ENCODE results near the gene BCL2A1.

Gene BCL2A1

DNA sequence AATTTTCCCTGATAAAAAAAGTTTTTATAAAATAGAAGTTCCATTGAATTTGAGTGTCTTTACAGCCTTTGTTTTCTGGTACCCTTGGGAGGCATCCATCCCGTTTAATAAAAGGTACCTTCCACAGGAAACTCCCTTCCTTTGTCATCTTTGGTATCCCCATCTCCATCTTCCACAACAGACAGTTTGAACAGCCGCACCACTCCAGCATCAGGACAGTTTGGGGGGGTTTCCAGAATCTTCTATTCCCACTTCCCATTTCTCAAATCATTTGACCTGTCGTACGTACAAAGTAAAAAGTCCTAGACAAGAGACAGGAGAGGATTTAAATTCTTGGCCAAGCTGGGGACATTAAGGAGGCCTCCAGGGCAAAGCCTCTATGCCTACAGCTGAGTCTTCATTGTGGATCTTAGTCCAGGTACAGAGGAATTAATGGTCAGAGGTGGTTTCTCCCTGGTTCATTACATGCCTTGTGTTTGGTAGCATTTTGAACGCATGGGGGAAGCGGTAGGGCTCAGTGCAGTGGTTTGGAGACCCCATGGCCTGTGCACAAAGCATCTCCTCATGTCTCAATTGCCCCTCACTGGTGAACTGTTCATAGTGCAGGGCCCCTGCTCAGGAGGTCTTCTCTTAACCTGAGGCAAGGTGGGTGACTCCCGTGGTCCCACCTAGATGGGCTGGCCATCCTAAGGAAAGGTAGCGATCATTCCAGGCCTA, 19.4 kb upstream of the BCL2A1 start:
- no peak for DNase-seq
- intact Hi-C loops (cut with DNase I), result loop anchor here (5.0 kb wide), 2 partner anchors 138 to 608 kb away; no protein-coding TSS in a partner anchor

DNA sequence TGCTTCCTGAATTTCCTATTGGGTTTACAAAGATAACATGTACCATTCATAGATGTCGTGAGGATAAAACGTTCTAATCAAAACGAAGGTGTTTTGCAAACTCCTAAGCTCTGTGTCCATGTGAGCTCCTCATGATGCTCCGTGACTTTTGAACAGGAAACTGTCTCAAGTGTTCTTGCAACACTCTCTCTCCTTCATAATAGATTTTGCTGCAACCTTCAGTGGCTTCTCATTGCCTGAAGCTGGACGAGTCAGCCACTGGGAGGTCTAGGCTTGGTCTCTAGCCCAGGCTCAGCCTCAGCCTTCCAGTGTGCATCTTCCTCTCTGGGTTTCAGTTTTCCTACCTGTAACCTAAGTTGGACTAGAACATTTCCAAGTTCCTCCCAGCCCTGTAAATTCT, 18.7 kb upstream of the BCL2A1 start:
- intact Hi-C loops (cut with DNase I), result loop anchor here (5.0 kb wide), 2 partner anchors 137 to 607 kb away; no protein-coding TSS in a partner anchor
- no peak for DNase-seq

GRCh38 chr15:79989183-79989582, 18.2 kb upstream of the BCL2A1 start:
- intact Hi-C loops (cut with DNase I), result no loop called here
- no peak for DNase-seq

DNA sequence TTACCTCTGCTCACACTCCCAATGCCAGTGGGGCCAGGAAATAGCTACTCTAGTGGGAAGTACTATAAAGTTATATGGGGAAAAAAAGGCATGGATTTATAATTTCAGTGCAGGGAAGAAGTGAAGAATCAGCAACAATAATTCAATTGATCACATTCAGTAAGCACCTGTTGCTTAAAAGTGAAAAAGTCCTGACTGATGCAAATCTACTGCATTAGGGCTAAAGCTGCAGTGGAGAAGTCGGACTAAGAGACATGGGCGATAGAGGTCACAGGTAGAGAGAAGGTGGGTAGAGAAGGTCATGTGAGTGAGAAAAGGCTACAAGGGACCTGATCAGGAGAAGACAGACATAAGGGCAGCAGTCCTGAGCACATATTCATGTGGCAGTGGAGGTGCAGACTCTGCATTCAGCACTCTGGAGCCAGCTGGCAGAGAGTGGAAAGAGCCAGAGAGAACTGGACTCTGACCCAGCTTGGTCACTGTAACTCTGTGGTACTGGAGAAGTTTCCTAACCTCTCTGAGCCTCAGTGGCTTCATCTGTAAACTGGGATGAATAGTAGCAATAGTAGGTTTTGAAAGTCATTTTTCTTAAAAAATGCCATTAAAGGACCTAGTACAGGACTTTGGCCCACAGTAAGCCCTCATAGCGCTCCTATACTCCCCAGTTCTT, 17.6 kb upstream of the BCL2A1 start:
- intact Hi-C loops (cut with DNase I), result no loop called here
- DNase-seq, result no peak

- DNase-seq, result no peak
- intact Hi-C loops (cut with DNase I), result no loop called here
These were observed 17.0 kb upstream of the BCL2A1 start for GRCh38 chr15:79987969-79988368.

DNA sequence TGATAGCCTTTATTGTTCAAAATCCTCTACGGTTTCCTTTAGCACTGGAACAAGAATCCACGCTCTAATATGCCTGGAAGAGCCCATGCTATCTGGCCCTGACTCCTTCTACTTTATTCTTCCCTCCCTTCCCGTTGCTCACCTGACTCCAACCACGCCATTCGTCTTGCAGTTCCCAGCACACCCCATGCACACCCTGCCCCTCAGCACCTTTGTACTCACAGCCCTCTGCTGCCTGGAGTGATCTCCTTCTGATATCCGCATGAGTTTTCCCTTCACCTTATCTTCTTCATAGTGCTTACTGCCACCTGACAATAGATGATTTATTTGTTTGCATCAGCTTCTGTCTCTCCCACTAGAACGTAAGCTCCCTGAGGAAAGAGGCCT, 16.6 kb upstream of the BCL2A1 start:
- no peak for DNase-seq
- intact Hi-C loops (cut with DNase I), result no loop called here

DNA sequence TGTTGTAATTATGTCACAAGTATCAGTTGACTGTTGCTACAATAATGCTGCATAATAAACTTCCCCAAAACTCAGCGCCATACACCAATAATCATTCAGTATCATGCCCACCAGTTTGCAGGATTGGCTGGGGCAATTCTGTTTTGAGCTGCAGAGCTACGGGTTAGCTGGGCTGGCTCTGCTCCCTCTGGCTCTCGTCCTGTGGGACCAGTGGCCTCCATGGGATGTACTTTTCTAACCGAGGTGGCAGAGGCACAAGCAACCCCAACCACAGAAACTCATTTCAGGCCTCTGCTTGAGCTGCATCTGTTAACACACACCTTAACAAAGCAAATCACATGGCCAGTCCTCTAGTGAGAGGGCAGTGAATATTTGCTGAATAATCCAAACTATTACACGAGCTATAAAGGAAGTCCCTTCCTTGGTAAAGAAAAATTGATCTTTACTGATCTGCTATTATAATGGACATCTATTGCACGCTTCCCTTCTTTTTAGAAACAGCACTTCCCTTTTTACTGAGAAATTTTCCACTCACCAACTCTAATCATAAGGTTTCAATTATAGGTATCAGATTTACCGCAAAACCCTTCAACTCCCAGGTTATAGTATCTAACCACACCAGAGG, 10.9 kb upstream of the BCL2A1 start:
- no peak for DNase-seq
- intact Hi-C loops (cut with DNase I), result no loop called here

DNA sequence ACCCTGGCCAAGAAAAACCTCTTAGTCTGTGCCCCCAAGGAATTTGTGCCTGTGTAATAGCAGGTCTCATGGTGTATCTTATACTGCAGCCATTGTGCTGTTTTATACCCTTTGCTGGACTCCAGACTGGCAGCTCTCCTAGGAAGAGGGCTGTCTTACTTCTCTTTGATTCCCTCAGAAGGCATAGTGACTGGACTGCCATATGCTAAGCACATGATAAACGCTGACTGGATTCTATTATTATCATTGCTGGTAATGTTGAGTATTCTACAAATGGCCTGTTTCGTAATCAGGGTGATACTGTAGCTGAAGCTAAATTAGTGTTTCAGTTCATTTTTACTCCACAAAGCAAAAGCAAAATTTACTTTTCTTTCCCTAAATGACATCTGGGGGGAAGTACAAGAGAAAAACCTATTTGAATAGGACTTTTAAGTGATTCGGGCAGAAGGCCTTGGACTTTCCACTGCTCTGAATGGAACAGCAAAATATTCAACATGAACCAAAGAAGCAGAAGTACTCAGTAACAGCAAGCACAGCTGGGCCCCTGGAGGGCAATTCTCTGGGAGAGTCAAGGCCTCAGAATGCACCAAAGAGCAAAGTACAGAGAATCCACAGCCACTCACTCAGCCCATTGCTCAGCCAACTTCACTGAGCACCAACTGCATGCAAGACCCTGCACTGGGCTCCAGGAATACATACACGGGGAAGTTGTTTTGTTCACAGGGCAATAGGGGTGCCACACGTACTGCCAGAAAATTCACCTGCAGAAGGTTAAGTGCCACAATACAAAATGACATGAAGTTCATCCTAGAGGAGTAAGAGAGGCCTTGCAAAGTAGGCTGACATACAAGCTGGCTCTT, 7.9 kb upstream of the BCL2A1 start:
- DNase-seq, result no peak
- intact Hi-C loops (cut with DNase I), result no loop called here

DNA sequence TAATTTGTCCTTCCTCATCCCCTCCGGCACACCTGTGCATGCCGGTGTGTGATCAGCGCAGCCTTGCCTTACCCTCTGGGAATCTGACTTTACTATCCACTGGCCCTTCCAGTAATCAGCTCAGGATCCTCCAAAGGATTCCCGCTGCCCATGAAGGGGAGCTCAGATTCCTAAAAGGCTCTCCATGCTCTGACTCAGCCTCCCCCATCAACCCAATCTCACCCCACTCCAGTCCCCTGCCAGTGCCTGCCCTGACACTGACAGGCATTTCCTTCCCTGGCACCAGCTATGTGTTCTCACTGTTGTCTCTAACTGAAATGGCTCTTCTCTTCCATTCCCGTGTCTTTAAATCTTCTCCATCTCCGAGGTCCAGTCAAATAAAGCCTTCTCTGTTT, 7.3 kb upstream of the BCL2A1 start:
- intact Hi-C loops (cut with DNase I), result no loop called here
- no peak for DNase-seq

DNA sequence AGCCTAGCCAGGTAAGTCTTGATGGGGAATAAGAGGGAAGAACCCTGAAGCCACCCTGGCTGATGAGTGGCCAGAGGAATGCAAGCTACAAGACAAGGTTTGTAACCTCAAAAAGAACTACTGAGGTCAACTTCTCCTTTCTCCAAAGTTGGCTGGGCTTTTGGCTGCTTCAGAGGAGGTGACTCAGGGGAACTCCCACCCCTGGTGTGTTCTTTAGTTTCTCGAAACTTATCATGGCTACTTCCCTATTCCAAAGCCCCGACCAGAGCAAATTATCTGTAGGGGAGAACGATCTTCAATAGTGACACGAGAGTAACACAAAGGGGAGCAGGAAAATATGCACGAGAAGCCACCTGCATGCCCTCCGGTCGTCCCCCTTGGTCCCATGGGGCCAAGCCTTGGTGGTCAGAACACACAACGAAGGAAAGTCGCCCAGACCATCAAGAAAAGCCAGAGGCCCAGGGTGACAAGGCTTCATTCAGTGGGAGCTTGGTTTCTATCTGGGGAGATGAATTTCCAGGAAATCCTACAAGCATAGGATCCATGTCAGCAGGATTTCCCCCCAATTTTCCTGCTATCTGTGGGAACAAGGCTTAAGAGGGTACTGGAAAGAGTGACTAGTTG, 6.5 kb upstream of the BCL2A1 start:
- intact Hi-C loops (cut with DNase I), result no loop called here
- DNase-seq, result no peak

GRCh38 chr15:79973456-79974195, 2.6 kb upstream of the BCL2A1 start:
- no peak for DNase-seq
- intact Hi-C loops (cut with DNase I), result no loop called here

DNA sequence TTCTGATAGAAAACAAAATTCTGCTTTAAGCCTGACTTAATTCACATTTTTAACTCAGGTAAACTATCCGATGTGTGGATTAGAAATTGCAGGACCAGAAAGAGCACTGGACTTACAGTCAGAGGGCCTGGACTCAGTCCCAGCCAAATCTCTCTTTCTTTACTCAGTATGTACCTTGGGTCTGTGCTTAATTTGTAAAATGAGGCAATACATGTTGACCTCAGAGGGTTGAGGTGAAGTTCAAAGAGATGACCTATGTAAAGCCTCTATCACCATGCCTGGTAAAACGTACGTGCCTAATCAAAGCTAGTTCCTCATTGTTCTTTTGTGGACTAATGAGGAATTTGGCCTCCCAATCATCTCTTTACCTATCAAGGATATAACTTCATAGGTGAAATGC, 1.9 kb upstream of the BCL2A1 start:
- intact Hi-C loops (cut with DNase I), result no loop called here

GRCh38 chr15:79970181-79970580, 815 bp downstream of the BCL2A1 start:
- DNase-seq, result no peak
- intact Hi-C loops (cut with DNase I), result no loop called here

More for the DNA sequence above, 1.9 kb upstream of the BCL2A1 start:
- no peak for DNase-seq

DNA sequence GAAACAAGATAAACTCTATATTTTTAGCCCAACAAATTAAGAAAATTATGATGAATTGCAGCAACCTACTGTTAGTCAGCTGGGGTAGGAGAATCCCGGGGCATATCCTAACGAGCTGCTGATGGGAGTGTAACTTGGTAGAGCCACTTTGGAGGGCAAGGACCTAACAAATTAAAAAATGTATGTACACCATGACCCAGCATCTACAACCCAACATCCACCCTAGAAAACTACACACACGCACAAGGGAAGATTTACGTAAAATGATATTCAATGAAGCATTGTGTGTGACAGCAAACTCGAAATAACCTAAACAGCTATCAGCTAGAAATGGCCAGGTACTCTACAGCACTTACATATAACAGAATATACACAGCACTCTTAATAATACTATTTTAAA, 1.9 kb downstream of the BCL2A1 start:
- intact Hi-C loops (cut with DNase I), result no loop called here
- DNase-seq, result no peak

DNA sequence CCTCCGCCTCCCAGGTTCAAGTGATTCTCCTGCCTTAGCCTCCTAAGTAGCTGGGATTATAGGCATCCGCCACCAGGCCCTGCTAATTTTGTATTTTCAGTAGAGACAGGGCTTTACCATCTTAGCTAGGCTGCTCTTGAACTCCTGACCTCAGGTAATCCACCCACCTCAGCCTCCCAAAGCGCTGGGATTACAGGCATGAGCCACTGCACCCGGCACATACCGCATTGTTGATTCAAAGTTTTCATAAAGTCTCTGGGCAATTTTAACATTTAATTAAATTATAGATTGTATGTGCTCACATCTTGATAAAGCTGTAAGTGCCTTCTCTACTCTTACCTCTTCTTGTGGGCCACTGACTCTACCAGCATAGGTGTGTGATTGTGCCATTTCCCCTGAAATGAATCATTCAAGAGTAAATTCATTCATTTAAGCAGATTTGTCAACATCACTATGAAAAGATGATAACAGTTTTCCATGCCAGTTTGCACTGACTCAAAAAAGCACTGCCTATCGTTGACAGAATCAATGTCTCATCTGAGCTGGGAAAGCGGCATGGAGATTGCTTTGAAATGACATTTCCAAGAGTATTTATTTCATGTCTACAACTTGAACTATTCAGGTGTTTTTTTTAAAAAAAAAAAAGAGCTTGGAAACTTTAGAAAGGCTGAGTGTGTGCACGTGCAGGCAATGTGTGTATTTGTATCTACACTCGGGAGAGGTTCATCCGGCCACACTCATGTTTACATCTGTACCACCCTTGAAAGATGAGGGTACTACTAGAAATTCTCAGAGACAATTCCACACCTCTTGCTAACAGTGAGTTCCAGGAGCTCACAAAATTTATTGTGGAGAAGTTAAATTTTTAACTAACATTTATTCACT, 3.5 kb downstream of the BCL2A1 start:
- intact Hi-C loops (cut with DNase I), result no loop called here
- DNase-seq, result no peak

GRCh38 chr15:79966634-79967297, 4.2 kb downstream of the BCL2A1 start:
- no peak for DNase-seq
- intact Hi-C loops (cut with DNase I), result no loop called here

- intact Hi-C loops (cut with DNase I), result no loop called here
- no peak for DNase-seq
These were observed 5.0 kb downstream of the BCL2A1 start for GRCh38 chr15:79965846-79966630.

Measured in posterior cingulate gyrus (tissue), 11 donors.